Measurements from ENCODE around the gene PKN2. TPM values are rescaled to one million over a fixed set of nuclear protein-coding genes. Genes with fewer than 3 reads are reported as not detected.

The PKN2 gene
- total RNA-seq, 1 donor from 2014 or later, result 30.7 TPM

DNA sequence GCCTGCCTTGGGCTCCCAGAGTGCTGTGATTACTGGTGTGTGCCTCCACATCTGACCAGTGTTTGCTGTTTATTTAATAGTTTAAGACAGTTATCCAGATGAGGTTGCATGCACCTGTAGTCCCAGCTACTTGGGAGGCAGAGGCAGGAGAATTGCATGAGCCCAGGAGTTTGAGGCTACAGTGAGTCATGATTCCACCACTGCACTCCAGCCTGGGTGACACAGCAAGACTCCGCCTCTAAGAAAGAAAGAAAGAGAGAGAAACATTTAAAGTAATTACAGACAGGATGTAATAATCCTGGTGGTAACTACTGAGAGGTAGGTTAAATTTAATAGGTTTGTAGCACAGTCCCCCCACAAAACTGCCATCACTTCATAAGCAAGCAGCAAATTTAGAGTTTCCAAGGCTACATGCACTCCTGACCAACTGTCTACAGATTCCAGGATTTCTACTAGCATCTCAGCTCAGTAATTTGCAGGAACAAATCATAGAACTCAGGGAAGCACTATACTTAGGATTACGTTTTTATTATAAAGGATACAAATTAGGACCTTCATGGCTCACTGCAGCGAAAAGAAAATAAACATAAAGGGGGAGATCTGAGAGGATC, 89.6 kb downstream of the PKN2 start:
- no peaks in the 10 kb centered on the region for H3K36me3 ChIP-seq (ENCODE audit: control insufficient read depth, insufficient read depth, low read length)
- H3K27me3 ChIP-seq (ENCODE audit: control insufficient read depth, insufficient read depth, low read length), result no peaks in the 10 kb centered on the region
- TF ChIP-seq, protein P1, sequence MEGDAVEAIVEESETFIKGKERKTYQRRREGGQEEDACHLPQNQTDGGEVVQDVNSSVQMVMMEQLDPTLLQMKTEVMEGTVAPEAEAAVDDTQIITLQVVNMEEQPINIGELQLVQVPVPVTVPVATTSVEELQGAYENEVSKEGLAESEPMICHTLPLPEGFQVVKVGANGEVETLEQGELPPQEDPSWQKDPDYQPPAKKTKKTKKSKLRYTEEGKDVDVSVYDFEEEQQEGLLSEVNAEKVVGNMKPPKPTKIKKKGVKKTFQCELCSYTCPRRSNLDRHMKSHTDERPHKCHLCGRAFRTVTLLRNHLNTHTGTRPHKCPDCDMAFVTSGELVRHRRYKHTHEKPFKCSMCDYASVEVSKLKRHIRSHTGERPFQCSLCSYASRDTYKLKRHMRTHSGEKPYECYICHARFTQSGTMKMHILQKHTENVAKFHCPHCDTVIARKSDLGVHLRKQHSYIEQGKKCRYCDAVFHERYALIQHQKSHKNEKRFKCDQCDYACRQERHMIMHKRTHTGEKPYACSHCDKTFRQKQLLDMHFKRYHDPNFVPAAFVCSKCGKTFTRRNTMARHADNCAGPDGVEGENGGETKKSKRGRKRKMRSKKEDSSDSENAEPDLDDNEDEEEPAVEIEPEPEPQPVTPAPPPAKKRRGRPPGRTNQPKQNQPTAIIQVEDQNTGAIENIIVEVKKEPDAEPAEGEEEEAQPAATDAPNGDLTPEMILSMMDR (IDR thresholded peaks at IDR 0.05; ENCODE audit: insufficient read depth, low read length, poor library complexity, severe bottlenecking), result no peak
- peak; percentile 65 for DNase-seq (ENCODE audit: low read depth)
- no peak overlapping the region for H3K4me3 ChIP-seq (ENCODE audit: low read depth, low read length)

DNA sequence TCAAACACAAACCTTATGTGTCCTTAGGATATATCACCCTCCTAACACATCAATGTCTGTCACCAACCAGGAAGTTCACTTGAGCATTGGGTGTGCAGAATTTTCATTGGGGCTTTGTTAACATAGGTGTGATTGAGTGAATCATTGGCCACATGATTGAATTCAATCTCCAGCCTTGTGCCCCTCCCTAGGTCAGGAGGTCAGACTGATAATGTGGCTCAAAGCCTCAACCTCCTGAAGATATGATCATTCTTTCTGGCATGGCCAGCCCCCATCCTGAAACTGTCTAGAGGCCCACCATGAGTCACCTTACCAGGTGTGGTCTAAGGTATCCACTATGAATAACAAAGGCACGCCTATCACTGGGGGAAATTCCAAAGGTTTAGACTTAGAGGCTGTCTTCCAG, 90.1 kb downstream of the PKN2 start:
- TF ChIP-seq, protein P1 (IDR thresholded peaks at IDR 0.05; ENCODE audit: insufficient read depth, low read length, poor library complexity, severe bottlenecking), result no peak
- DNase-seq (ENCODE audit: low read depth), result peak; percentile 72
- no peak overlapping the region for H3K4me3 ChIP-seq (ENCODE audit: low read depth, low read length)
- H3K36me3 ChIP-seq (ENCODE audit: control insufficient read depth, insufficient read depth, low read length), result no peaks in the 10 kb centered on the region
- H3K27me3 ChIP-seq (ENCODE audit: control insufficient read depth, insufficient read depth, low read length), result no peaks in the 10 kb centered on the region

DNA sequence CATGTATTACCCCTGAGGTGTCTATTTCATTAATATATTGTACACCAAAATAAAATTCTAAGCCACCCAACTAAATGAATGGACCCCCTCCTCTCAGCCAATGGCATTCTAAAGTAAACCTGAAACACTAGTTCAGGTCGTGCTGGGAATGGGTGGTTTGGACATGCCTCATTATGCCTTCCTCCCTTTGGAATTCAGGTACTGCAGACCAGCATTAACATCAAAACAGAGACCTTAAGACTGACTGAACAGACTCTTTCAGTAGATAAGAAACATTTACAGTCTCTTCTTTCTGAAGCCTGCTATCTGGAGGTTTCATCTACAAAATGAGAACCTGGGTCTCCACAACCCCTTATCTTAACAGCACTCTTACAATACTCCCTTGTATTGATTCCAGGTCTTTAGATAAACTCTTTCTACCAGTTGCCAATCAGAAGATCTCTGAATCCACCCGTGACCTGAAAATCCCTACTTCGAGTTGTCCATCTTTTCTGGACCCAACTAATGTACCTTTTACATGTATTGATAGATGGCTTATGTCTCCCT, 93.6 kb downstream of the PKN2 start:
- Histone ChIP-seq H3K27me3 (ENCODE audit: control insufficient read depth, insufficient read depth, low read length) (no peaks in the 10 kb centered on the region), H3K36me3 (ENCODE audit: control insufficient read depth, insufficient read depth, low read length) (no peaks in the 10 kb centered on the region), H3K4me3 (ENCODE audit: low read depth, low read length) (no peak overlapping the region)
- TF ChIP-seq, protein P1 (IDR thresholded peaks at IDR 0.05; ENCODE audit: insufficient read depth, low read length, poor library complexity, severe bottlenecking), result no peak
- DNase-seq (ENCODE audit: low read depth), result no peak

DNA sequence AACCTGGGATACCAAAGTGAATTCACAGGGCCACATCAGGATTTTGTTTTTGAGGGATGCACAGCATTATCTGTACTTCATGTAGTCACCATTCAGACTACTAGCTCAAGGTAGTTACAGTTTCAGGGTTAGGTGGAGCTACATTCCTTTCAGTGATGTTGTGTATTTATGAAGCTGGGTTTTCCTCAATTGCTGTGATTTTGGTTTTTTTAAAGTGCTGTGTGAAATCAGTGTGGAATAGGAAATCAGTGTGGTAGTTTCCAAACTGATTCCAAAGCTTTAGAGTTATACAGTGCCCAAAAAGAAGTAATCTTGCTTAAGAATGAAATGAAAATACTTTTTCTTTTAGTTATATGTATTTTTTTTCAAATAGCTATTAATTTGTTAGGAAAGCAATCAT, 95.8 kb downstream of the PKN2 start:
- Histone ChIP-seq H3K4me3 (ENCODE audit: low read depth, low read length) (no peak overlapping the region), H3K27me3 (ENCODE audit: control insufficient read depth, insufficient read depth, low read length) (no peaks in the 10 kb centered on the region), H3K36me3 (ENCODE audit: control insufficient read depth, insufficient read depth, low read length) (no peaks in the 10 kb centered on the region)
- TF ChIP-seq, protein P1 (IDR thresholded peaks at IDR 0.05; ENCODE audit: insufficient read depth, low read length, poor library complexity, severe bottlenecking), result no peak
- DNase-seq (ENCODE audit: low read depth), result no peak

DNA sequence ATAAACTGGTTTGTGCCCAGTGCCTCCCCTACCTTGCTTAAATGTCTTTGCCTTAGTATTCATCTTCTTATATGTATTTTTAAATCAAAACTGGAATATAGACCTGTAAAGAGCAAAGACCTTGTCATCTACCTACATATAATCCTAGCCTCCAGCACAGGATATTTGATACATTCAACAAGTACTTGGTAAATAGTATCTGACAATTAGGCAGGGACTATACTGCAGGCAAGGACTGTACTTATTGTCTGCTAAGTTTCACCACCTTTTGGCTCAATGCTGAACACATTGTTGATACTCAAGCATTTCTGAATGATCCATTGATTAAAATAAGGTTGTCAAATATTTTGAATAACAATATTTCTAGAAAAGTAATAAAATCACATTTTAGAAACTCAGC, 96.4 kb downstream of the PKN2 start:
- Histone ChIP-seq H3K36me3 (ENCODE audit: control insufficient read depth, insufficient read depth, low read length) (no peaks in the 10 kb centered on the region), H3K27me3 (ENCODE audit: control insufficient read depth, insufficient read depth, low read length) (no peaks in the 10 kb centered on the region), H3K4me3 (ENCODE audit: low read depth, low read length) (no peak overlapping the region)
- TF ChIP-seq, protein P1 (IDR thresholded peaks at IDR 0.05; ENCODE audit: insufficient read depth, low read length, poor library complexity, severe bottlenecking), result no peak
- DNase-seq (ENCODE audit: low read depth), result no peak

DNA sequence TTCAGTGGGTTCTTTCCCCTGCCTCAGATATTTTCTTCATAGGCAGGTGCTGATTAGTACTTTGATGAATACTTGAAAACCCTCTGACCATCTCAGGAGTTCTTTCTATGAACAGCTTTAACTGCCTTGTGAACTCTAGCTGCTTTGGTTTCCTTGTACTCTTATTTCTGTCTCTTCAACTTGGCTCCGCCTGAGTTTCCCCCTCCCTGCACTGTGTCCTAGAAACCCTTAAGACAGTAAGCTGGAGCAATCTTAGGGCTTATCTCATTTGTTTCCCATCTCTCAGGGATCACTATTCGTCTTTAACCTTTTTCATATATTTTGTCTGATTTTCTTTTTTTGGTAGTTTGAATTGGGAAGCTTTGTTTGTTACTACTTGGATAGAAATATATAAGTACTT, 99.1 kb downstream of the PKN2 start:
- TF ChIP-seq, protein P1 (IDR thresholded peaks at IDR 0.05; ENCODE audit: insufficient read depth, low read length, poor library complexity, severe bottlenecking), result no peak
- H3K27me3 ChIP-seq (ENCODE audit: control insufficient read depth, insufficient read depth, low read length), result no peaks in the 10 kb centered on the region
- no peak overlapping the region for H3K4me3 ChIP-seq (ENCODE audit: low read depth, low read length)
- no peak for DNase-seq (ENCODE audit: low read depth)
- H3K36me3 ChIP-seq (ENCODE audit: control insufficient read depth, insufficient read depth, low read length), result no peaks in the 10 kb centered on the region

All from kidney epithelial cell (primary cell).